ENCODE results near the gene NOPCHAP1.

DNA sequence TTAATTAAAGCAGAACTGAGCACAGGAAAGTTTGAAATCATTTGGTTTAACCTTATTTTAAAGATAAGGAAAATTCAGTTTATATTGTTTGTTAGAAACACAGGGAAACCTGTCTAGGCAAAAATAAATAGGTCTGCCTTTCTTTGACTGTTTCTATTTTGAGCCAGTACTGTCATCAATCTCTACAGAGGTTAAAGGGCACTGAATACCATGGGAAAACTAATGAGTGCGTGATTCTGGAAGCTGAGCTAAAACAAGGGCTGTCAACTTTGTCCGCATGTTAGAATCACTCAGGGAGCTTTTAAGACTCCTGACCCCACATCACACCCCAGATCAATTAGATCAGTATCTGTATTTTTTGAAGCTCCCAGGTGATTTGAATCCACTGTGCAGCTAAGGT lies 38.8 kb downstream of the NOPCHAP1 start:
- no peak for TF ChIP-seq EZH2 (IDR thresholded peaks at IDR 0.05; ENCODE audit: low read depth, low read length, severe bottlenecking)
- no peak for TF ChIP-seq CEBPB (IDR thresholded peaks at IDR 0.05; ENCODE audit: low read depth, low read length)
- TF ChIP-seq POLR2AphosphoS5 (IDR thresholded peaks at IDR 0.05; ENCODE audit: low read depth, low read length), result no peak
- no peak for TF ChIP-seq EP300 (IDR thresholded peaks at IDR 0.05; ENCODE audit: borderline replicate concordance in 1 of 2, low read depth in 2 of 2, low read length in 2 of 2)
- no peak for TF ChIP-seq EGR1 (IDR thresholded peaks at IDR 0.05; ENCODE audit: borderline replicate concordance, low read depth, low read length)
- no peak for TF ChIP-seq KDM5A (IDR thresholded peaks at IDR 0.05; ENCODE audit: low read length)
- TF ChIP-seq TBP (IDR thresholded peaks at IDR 0.05; ENCODE audit: low read depth, low read length), result no peak
- TF ChIP-seq, protein P1, sequence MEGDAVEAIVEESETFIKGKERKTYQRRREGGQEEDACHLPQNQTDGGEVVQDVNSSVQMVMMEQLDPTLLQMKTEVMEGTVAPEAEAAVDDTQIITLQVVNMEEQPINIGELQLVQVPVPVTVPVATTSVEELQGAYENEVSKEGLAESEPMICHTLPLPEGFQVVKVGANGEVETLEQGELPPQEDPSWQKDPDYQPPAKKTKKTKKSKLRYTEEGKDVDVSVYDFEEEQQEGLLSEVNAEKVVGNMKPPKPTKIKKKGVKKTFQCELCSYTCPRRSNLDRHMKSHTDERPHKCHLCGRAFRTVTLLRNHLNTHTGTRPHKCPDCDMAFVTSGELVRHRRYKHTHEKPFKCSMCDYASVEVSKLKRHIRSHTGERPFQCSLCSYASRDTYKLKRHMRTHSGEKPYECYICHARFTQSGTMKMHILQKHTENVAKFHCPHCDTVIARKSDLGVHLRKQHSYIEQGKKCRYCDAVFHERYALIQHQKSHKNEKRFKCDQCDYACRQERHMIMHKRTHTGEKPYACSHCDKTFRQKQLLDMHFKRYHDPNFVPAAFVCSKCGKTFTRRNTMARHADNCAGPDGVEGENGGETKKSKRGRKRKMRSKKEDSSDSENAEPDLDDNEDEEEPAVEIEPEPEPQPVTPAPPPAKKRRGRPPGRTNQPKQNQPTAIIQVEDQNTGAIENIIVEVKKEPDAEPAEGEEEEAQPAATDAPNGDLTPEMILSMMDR (IDR thresholded peaks at IDR 0.05; ENCODE audit: control extremely low read depth in 1 of 3, insufficient read depth in 1 of 3, low read depth in 1 of 3, low read length in 3 of 3), result no peak
- TF ChIP-seq, protein P2, sequence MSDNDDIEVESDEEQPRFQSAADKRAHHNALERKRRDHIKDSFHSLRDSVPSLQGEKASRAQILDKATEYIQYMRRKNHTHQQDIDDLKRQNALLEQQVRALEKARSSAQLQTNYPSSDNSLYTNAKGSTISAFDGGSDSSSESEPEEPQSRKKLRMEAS (IDR thresholded peaks at IDR 0.05), result no peak
- TF ChIP-seq CHD1 (IDR thresholded peaks at IDR 0.05; ENCODE audit: low read depth, low read length), result no peak
- no peak for TF ChIP-seq RFX5 (IDR thresholded peaks at IDR 0.05; ENCODE audit: borderline replicate concordance, low read depth, low read length)
